ENCODE results near the gene GMDS.

GRCh38 chr6:1832844-1833787 is 412.3 kb downstream of the GMDS start:
- TF ChIP-seq CTCF (conservative IDR thresholded peaks at IDR 0.05; ENCODE audit: low read depth in 2 of 2) (no peak), POLR2AphosphoS5 (IDR thresholded peaks at IDR 0.05; ENCODE audit: low read depth) (no peak), EZH2 (IDR thresholded peaks at IDR 0.05; ENCODE audit: low read depth, unreplicated experiment) (no peak), STAT1 (IDR thresholded peaks at IDR 0.05; ENCODE audit: unreplicated experiment) (no peak), CREB1 (CRISPR knock-in tag; IDR thresholded peaks at IDR 0.05; ENCODE audit: low read depth) (no peak), EZH2phosphoT487 (IDR thresholded peaks at IDR 0.05; ENCODE audit: unreplicated experiment) (no peak)
